NCI-H2171 (cell line): ENCODE results near the gene FAM240B.
A peak's percentile ranks its signal among the peaks of the same experiment; 100 is the strongest.

Experiments used
- DNase-seq: peaks from one replicate; lab custom pipeline; 2025; lab: John Stamatoyannopoulos, UW

The FAM240B gene

GRCh38 chr9:38699337-38699736 is 20.6 kb downstream of the FAM240B start:
- no peak for DNase-seq

GRCh38 chr9:38697776-38698300 is 22.1 kb downstream of the FAM240B start:
- no peak for DNase-seq

GRCh38 chr9:38696999-38697398 is 22.9 kb downstream of the FAM240B start:
- no peak for DNase-seq

- no peak for DNase-seq
Measured at GRCh38 chr9:38694676-38695075, 25.3 kb downstream of the FAM240B start.

GRCh38 chr9:38692707-38693106 is 27.2 kb downstream of the FAM240B start:
- DNase-seq: no peak

GRCh38 chr9:38690574-38690973 is 29.4 kb downstream of the FAM240B start:
- DNase-seq: no peak

GRCh38 chr9:38689678-38690077 is 30.3 kb downstream of the FAM240B start:
- DNase-seq: peak; percentile 92

GRCh38 chr9:38687992-38688391 is 31.9 kb downstream of the FAM240B start:
- no peak for DNase-seq

GRCh38 chr9:38687389-38687842 is 32.5 kb downstream of the FAM240B start:
- DNase-seq: no peak

- DNase-seq: no peak
Measured at GRCh38 chr9:38686933-38687332, 33.0 kb downstream of the FAM240B start.

- DNase-seq: no peak
Measured at GRCh38 chr9:38685535-38685934, 34.4 kb downstream of the FAM240B start.

GRCh38 chr9:38683336-38683735 is 36.6 kb downstream of the FAM240B start:
- DNase-seq: no peak

GRCh38 chr9:38682713-38683112 is 37.2 kb downstream of the FAM240B start:
- DNase-seq: no peak

- no peak for DNase-seq
Measured at GRCh38 chr9:38681747-38682227, 38.1 kb downstream of the FAM240B start.

GRCh38 chr9:38680837-38681445 is 39.0 kb downstream of the FAM240B start:
- peak; percentile 90 for DNase-seq

- DNase-seq: no peak
Measured at GRCh38 chr9:38677660-38678303, 42.2 kb downstream of the FAM240B start.

- DNase-seq: no peak
Measured at GRCh38 chr9:38675831-38676230, 44.1 kb downstream of the FAM240B start.

GRCh38 chr9:38675211-38675610 is 44.7 kb downstream of the FAM240B start:
- DNase-seq: no peak

GRCh38 chr9:38673399-38674193 is 46.3 kb downstream of the FAM240B start:
- DNase-seq: no peak

- DNase-seq: peak; percentile 43
Measured at GRCh38 chr9:38671748-38672147, 48.2 kb downstream of the FAM240B start.

GRCh38 chr9:38671372-38671731 is 48.6 kb downstream of the FAM240B start:
- DNase-seq: no peak

GRCh38 chr9:38670542-38671371 is 49.2 kb downstream of the FAM240B start:
- DNase-seq: no peak
